Measurements from ENCODE around the gene PCK1. TPM values are rescaled to one million over a fixed set of nuclear protein-coding genes. Genes with fewer than 3 reads are reported as not detected.

Gene PCK1
- total and polyA plus RNA-seq, 2 of the 13 experiments (the other 11 are each of a cell fraction or from before 2014, with no cell fraction given): 6.5 to 12.6 TPM

- no peak overlapping the region for H3K27ac ChIP-seq (ENCODE audit: extremely low read length, insufficient read depth, low read length)
- DNase-seq (ENCODE audit: low spot score) (peak; percentile 50), ATAC-seq (peak; percentile 68), FAIRE-seq (no peak)
- H3K9me3 ChIP-seq (ENCODE audit: low read length): no peaks in the 10 kb centered on the region
- H2AFZ ChIP-seq (ENCODE audit: low read length): no peak overlapping the region
- H3K36me3 ChIP-seq (replicated peaks in 1 of 2; ENCODE audit: control insufficient read depth in 1 of 2, insufficient read depth in 2 of 2, low read length in 2 of 2): no peaks in the 10 kb centered on the region
- no peaks in the 10 kb centered on the region for H4K20me1 ChIP-seq (ENCODE audit: insufficient read depth, low read length)
- H3K4me2 ChIP-seq (ENCODE audit: low read depth, low read length): peak overlapping the region; percentile 71; the same call in 1 of the 2 replicates
- ChIA-PET CTCF (ENCODE audit: low intra/inter-chr PET ratio, low total read pairs) (interaction anchor here (1.3 to 5.7 kb wide), 4 partner anchors 12 to 67 kb away, joined by 6 to 140 read pairs (median 16); no protein-coding TSS in a partner anchor), POLR2A (interaction anchor here (1.7 to 2.1 kb wide), 4 partner anchors 29 to 64 kb away, joined by 9 to 27 read pairs (median 14); partner anchors contain the start of gene PCK1)
- peaks cover 2 to 23% of the 10 kb centered on the region in 2 experiments; a peak in 2 of 5 replicates for H3K27me3 ChIP-seq (ENCODE audit: control insufficient read depth in 1 of 2, insufficient read depth in 2 of 2, low read length in 2 of 2)
- intact Hi-C loops (cut with micrococcal nuclease; ENCODE audit: unreplicated experiment): no loop called here
- H3K79me2 ChIP-seq (ENCODE audit: insufficient read depth, low read length): no peaks in the 10 kb centered on the region
- no peak overlapping the region for H3K9ac ChIP-seq (ENCODE audit: insufficient read depth, low read depth, low read length)
- peak overlapping the region in 1 of 3 experiments; percentile 45; a peak in 1 of 6 replicates for H3K4me3 ChIP-seq (replicated peaks in 1 of 3; ENCODE audit: insufficient read depth in 1 of 3, low read depth in 2 of 3, low read length in 3 of 3)
- 37% methylated on average over 17 of the region's 17 CpGs for WGBS (ENCODE audit: low lambda C conversion rate)
- in situ Hi-C loops (cut with HindIII; ENCODE audit: extremely low pct_ligation_motif_present, low pct_unique_long_range_greater_than_20kb): no loop called here
- no TSS peak for BruUV-seq (replicated peaks)
- peaks cover 46% of the 10 kb centered on the region for H3K4me1 ChIP-seq (ENCODE audit: insufficient read depth, low read length)
- TF ChIP-seq MAX (IDR thresholded peaks at IDR 0.05) (peak; percentile 9; the same call in 1 of the 2 replicates), ZFX (CRISPR knock-in tag; IDR thresholded peaks at IDR 0.05; ENCODE audit: low read depth) (peak; percentile 36; the same call in 1 of the 2 replicates), MNT (IDR thresholded peaks at IDR 0.05) (no peak), TRAFD1 (CRISPR knock-in tag; IDR thresholded peaks at IDR 0.05; ENCODE audit: borderline replicate concordance) (no peak), CHD4 (IDR thresholded peaks at IDR 0.05; ENCODE audit: borderline replicate concordance, low read length) (peak; percentile 69; the same call in 1 of the 2 replicates), MAZ (IDR thresholded peaks at IDR 0.05; ENCODE audit: borderline replicate concordance, low read depth, low read length) (peak; percentile 65; the same call in 1 of the 2 replicates), MAZ (CRISPR knock-in tag; IDR thresholded peaks at IDR 0.05; ENCODE audit: low read depth) (no peak), ZNF713 (CRISPR knock-in tag; IDR thresholded peaks at IDR 0.05) (no peak), HMGXB4 (CRISPR knock-in tag; IDR thresholded peaks at IDR 0.05; ENCODE audit: borderline replicate concordance in 1 of 2, low read depth in 1 of 2) (peak in 1 of 2 experiments; percentile 55; a peak in 1 of 4 replicates), ATF3 (CRISPR knock-in tag; IDR thresholded peaks at IDR 0.05) (no peak), FOXM1 (CRISPR knock-in tag; IDR thresholded peaks at IDR 0.05) (no peak), CENPBD1 (CRISPR knock-in tag; IDR thresholded peaks at IDR 0.05; ENCODE audit: borderline replicate concordance, low read depth) (no peak), PHB2 (IDR thresholded peaks at IDR 0.05; ENCODE audit: partially characterized antibody) (no peak), PTBP1 (IDR thresholded peaks at IDR 0.05; ENCODE audit: low read depth, low read length, poor library complexity, severe bottlenecking) (no peak)
These were observed 34.6 kb upstream of the PCK1 start for GRCh38 chr20:57526087-57526884.
